Bronchial smooth muscle cell (primary cell): Measurements from ENCODE around the gene APOOL. TPM values are rescaled to one million over a fixed set of nuclear protein-coding genes. Genes with fewer than 3 reads are reported as not detected.

Experiments
- total RNA-seq: library from RNA; depleted of rRNA; stranded (reverse); fragments of >200 nt; gene quantifications from 2 replicates; pipeline ENCODE4 v1.2.1, GENCODE V29; 2014

Gene APOOL, protein sequence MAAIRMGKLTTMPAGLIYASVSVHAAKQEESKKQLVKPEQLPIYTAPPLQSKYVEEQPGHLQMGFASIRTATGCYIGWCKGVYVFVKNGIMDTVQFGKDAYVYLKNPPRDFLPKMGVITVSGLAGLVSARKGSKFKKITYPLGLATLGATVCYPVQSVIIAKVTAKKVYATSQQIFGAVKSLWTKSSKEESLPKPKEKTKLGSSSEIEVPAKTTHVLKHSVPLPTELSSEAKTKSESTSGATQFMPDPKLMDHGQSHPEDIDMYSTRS
- 3.5 and 6.8 TPM in 2 replicates for total RNA-seq

DNA sequence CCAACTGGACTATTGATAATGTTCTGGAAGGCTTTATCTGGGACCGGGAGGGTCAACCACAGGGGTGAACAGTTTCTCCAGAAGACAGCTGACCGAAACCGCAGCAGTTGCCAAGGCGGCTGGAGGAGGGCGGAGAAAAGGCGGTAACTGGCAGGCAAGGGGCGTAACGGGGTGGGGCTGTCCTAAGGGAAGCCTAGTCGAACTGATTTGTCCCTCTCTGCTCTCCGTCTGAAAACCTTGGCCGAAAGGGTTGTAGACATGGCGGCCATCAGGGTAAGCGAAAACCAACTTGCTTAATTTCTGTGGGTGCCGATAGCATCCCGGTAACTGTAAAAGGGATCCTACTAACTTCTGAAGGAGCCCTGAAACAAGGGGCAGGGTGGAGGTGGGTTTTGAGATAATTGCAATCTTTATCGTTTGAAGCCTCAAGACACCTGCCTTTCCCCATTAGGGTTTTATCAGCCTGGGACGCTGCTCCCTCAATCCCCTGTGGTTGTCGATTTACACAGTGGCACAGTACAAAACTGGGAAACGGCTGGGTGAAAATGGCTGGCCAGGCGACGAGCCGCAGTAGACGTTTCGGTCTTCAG is at the start of gene APOOL:
TSS of gene APOOL (plus strand) at position 223 of the 590 bp plus-strand sequence. CDS start at position 259, 36 bp downstream.

Other genes starting within 250 kb of the APOOL start
- not detected in 2 replicates for gene SATL1, start 239.9 kb downstream of the APOOL start, total RNA-seq
- under 0.01 and 0.69 TPM in 2 replicates for gene ZNF711, start 240.1 kb downstream of the APOOL start, total RNA-seq